HG03175 (cell line): ENCODE measurements around the gene TMEM98.
"Not testable (repeated sequence)": the region's sequence is repeated elsewhere in the genome, so short reads cannot be mapped to it uniquely, and the experiment has no call there.

Experiments
- ATAC-seq: cut with Tn5 transposase; IDR thresholded peaks from one replicate; pipeline ENCODE4 v1.9.1; 2021; ENCODE audit warnings: mild to moderate bottlenecking, moderate library complexity; ENCODE audit not compliant: unreplicated experiment

TMEM98 gene, protein sequence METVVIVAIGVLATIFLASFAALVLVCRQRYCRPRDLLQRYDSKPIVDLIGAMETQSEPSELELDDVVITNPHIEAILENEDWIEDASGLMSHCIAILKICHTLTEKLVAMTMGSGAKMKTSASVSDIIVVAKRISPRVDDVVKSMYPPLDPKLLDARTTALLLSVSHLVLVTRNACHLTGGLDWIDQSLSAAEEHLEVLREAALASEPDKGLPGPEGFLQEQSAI

DNA sequence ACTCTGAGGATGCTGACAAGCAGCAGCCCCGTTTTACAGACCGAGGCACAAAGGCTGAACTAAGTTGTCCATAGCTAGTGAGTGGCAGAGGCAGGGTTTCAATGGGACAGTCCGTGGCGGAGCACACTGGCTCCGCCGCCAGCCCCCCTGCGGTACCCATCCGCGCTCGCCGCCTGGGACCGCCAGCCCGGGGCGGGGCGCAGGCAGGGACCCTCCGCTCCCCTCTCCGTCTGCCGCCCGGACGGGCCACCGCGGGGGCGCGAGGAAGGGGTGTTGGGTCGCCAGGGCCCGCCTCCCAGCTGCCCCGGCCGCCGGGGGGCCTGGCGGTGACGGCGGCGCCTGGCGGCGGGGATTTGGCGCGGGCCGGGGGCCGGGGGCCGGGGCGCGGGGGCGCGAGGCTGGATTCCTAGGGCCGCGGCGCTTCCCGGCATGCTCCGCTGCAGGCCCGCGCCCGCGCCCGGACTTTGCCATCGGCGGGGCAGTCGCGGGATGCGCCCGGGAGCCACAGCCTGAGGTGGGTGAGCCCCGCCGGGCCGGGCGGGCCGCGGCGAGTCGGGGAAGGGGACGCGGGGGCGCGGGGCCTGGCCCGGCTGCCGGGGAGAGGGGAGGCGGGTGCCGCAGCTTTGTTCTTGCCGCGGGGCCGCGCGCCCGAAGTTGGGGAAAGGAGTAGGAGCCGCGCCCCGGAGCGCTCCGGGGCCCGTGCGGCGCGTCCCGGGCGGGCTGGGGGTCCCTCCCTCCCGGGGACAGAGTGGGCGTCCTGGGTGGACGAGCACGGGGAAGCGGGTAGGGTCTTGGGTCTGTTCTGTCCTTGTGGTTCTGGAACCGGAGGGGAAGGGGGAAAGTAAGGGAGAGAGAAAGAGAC is at the start of gene TMEM98:
TSS of gene TMEM98 (plus strand) at position 430 of the 862 bp plus-strand sequence. CDS start 3,376 bp downstream, outside the sequence.
- no peak for ATAC-seq

DNA sequence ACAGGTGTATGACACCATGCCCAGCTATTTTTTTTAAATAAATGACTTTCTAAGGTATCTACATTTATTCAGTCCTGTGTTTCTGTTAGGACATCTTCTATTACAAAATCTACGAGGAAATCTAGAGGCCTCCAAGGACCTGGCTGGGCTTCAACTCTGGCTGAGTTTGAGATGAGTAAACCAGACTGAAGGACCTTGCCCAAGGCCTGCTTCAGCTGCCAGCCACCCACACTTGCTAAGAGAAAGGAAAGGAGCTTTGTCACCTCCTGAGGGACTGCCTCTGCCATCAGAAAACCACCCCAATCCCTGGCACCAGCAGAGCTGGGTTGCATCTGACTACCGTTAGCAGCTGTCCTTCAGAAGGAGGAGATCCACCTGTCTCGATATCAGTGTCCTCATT is 49.7 kb upstream of the TMEM98 start:
- ATAC-seq = no peak

DNA sequence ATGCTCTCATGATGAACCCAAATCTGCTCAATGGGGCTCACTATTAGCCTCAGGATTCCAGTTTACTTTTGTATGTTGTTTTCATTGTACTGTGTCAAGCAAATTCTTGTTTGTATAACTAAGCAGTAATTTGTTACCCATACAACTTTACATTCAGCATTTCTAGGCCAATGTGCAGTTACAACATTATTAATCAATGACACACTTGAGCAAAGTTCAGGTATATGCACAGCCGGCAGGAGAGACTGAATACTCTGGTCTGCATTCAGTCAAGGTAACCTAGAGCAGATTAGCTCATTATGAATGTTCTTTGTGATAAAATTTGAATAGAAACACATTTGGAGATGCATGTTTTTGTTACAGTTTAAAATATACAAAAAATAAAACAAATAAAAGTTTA is 48.8 kb upstream of the TMEM98 start:
- ATAC-seq = no peak

DNA sequence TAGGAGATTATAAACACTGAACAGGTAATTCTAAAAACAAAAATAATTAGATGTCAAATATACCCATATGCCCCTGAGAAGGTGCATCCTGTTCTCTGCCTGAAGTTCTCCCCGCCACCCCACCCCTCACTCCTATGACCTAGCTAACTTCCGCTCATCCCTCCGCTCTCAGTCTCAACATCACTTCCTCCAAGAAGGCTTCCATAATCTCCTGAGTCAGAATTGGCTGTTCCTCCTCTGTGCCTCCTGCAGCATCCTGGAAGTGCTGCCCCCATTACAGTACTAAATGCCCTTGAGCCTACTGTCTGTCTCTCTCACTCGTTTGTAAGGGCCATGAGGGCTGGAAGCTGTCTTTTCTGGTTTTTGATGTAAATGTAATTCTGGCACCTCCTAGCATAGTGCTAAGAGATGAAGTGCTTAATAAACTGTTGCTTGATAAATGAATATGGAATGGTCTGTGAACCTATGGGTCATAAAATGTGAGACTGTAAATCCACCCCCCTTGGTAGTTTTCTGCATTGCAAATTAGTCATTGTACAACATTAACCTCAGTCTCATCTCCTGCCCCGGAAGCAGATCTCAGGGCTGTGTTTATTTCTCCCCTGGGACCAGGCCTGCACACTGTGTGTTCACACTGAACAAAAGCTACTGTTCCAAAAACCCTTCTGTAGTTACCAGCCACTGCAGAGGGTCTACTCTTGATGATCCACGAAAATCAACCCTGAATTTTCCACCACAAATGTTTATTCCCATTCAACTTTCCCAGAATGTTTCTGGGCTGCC is 47.1 kb upstream of the TMEM98 start:
- no peak for ATAC-seq

DNA sequence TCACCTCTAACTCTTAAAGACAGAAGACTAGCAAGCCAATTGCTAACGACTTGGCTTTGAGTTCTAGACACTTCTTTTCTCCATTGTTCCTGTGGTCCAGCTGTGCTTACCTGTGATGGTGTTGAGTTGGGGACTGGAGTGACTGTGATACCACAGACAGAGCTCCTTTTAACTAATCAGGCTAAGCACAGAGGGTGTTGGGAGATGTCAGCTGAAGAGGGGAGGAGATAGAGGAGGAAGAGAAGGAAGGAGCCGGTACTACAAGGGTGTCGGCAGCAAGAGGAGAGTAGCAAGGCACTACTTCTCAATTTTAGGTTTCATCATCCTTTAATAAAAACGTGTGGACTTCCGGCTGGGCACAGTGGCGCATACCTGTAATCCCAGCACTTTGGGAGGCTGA is 45.9 kb upstream of the TMEM98 start:
- ATAC-seq = no peak

DNA sequence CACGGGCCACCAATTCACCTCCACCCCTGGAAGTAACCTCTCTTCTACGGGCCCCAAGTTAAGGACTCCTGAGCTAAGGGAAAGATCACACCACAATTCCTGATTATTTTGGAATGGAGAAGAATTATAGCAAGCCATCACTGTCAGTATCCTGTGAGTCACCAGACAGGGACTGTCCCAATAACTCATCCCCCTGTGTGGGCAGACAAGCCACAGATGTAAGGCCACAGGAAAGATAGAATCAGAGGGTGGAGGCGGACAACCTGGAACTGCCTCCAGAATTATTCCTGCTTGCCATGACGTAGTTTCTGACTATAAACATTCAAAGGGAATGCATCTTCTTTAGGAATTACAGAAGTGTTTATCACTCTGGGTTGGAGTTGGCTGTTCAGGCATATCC is 45.2 kb upstream of the TMEM98 start:
- ATAC-seq = no peak

DNA sequence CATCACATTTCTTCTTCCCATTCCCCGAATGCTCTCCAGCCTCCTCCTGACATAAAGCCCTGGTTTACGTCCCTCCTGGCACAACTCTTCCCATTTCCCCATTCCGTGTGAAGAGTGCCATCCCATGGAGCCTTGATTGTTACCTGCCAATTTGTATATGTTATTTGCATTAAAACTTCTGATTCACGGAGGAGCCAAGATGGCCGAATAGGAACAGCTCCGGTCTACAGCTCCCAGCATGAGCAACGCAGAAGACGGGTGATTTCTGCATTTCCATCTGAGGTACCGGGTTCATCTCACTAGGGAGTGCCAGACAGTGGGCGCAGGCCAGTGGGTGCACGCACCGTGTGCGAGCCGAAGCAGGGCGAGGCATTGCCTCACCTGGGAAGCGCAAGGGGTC is 41.0 kb upstream of the TMEM98 start:
- not testable (repeated sequence) for ATAC-seq

DNA sequence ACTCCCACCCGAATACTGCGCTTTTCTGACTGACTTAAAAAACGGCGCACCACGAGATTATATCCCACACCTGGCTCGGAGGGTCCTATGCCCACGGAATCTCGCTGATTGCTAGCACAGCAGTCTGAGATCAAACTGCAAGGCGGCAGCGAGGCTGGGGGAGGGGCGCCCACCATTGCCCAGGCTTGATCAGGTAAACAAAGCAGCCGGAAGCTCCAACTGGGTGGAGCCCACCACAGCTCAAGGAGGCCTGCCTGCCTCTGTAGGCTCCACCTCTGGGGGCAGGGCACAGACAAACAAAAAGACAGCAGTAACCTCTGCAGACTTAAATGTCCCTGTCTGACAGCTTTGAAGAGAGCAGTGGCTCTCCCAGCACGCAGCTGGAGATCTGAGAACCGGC is 40.5 kb upstream of the TMEM98 start:
- ATAC-seq = not testable (repeated sequence)

DNA sequence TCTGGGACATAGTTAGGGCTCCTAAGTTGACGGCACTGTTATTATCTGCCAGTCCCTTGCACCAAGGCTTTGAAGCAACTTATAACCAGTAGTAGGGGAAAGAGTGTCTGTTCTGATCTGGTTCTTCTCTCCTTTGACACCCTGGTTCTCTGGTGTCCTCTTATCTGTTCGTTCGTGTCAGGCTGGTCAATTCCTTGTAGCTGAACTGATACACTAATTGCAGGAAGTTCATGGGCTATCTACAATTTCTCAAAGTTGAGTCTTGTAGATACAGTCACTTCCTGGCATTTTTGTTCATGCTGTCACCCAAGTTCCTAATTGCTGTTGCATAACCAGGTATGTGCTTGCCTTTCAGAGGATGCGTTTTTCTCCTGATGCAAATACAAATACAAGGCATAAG is 33.7 kb upstream of the TMEM98 start:
- no peak for ATAC-seq

DNA sequence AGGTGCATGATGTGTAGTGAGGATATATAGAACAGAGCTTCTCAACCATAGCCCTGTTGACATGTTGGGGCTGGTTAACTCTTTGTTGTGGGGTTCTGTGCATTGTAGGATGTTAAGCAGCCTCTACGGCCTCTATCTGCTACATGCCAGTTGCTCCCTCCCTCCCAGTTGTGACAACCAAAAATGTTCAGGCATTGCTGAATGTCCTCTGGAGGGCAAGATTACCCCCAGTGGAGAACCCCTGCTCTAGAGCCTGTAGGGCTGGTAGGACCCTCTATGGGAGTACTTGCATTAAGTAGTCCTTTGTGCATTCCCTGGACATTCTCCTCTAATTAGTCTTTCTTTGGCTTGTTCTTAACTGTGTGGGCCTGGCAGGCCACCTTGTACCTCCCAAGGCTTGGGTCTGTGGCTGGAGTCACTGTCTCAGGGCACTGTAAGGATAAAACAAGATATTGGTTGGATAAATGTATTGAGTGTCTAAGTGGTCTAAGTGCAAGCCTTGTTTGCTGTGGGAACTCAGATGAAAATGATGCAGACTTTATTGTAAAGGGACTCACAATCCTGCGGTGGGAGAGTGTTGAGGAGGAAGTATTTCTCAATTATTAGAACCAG is 31.2 kb upstream of the TMEM98 start:
- no peak for ATAC-seq

DNA sequence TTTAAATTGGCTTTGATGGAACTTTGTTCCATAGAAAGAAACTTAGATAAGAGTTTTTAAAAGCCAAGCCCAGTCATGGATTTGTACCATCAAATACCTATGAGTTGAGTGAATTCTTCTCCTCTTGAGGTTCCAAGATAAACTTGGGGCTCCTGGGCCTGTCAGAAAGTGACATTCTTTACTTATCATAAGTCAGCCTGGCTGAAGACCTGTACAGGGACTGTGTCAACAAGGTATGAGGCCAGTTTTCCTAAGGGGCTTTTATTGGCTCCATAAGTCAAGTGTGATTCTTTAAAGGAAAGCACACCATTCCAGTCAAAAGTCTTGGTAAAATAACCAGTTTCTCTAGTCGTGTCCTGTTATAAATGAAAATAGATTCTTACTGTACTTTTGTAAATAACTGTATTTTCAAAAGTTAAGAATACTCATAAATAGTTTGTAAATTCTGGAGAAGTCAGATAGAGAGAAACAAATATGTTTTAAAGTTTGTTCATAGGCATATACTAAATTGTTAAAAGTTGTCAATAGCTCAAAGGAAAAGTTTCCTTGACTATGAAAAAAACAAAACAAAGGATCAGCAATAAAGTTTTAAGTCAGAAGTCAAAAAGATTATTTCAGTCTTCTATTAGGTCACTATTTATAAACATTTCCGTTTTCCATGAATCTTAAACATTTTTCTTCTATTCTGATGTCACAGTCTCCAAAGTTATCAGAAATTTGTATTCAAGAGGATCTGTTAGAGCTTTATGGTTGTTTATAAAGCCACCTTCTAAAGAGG is 28.5 kb upstream of the TMEM98 start:
- ATAC-seq = no peak

DNA sequence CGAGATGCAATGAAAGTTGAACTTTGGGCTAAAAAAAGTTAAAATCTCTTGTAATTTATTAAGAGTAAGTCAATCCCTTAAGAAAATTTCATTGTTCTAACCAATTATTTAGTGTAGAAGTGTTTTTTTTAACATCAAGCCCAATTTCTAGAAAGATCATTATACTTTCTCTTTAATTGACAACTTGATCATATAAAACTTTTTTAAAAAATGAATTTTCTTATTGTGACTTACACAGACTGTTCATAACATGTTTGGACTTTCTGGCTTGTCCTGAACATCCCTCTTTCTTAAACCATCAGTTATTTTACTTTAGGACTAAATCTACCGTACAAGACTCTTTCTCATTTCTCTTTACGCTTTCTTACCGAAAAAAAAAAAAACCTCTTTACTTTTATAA is 26.2 kb upstream of the TMEM98 start:
- ATAC-seq = no peak

DNA sequence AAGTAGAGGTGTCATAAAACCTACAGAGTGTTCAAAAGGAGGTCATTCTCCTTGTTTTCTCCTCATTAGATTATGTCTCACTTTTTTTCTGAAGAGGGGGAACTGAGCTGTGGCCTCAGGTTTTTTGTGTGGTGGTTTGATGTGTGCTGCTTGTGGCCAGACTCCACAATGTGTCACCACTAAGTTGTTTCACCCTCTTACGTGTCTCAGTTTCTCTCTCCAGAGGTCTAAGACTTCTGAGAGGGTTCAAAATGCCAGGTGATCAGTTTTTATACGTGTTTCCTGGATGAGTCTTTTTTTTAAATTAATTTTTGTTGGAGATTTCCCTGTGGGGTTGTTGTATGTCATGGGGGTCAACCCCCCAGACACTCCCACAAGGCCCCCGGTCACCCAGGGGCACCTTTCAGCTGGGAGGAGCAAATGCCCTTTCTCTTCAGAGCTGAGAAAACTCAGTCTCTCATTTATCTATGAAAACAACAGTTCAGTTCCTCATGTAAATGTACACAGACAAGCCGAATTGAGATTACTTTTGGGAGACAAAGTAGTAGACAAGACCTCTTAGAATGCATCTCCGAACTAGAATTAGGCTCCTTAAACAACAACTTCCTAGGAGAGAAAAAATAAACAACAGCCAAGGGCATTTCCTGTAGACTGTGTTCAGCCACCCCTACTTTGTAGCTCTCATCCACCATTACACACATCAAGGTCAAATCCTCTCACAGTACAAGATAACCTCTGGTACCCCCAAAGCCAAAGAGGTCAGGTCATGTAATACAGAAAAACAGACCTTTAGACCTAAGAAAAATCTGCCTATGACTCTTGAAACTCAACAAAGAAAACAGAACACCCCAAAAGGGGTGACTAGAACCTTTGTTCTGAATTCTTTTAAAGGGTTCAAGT is 23.9 kb upstream of the TMEM98 start:
- no peak for ATAC-seq

DNA sequence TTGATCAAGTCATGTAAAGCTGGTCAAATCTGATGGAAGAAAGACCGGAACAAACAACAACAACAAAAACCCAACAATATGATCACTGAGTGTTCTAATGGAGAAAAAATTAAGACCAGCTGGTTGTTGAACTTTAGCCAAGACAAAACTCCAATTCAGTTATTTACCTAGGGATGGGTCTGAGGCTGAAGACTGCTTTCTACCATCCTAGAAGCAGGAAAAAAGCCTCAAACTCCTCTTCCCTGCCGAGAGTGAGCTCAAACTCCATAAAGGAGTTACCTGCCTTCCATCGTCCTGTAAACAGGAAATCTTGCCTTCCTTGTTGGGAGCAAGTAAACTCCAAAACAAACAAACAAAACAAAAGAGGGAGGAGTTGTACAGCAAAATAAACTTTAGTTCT is 23.1 kb upstream of the TMEM98 start:
- no peak for ATAC-seq

DNA sequence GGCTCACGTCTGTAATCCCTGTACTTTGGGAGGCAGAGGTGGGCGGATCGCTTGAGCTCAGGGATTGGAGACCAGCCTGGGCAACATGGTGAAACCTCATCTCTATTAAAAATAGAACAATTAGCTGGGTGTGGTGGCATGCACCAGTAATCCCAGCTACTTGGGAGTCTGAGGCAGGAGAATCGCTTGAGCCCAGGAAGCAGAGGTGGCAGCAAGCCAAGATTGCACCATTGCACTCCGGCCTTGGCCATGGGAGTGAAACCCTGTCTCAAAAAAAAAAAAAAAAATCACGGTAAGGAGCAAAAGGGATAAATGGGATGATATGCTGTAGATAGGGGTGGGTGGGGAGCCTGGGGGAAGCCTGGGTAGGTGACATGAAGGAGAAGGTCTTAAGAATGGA is 20.4 kb upstream of the TMEM98 start:
- no peak for ATAC-seq

DNA sequence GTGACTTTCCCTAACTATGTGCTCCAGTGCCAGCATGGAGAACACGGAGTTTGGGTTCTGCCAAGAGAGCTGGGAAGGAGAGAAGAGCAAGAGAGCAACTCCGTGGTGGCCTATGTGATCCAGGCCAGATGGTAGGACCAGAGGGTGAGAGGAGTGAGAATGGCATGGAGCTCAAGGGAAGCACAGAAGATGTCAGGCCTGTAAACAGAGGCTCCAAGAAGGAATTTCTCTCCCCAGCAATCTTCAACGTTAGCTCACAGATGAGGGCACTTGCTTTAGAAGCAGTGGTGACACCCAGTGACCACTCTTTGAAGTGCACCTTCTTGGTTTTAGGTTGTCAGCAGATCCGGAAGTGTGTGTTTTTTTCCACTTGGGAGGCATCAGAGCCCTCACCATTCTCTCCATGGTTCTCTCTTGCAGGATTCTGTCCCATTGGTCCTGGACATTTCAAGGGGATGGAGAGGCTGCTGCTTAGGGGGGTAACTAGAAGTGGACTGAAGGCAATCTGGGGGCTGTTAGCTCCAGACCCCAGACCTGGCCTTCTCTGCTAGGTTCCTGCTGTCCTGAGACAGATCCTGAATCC is 18.1 kb upstream of the TMEM98 start:
- ATAC-seq = peak; percentile 81

DNA sequence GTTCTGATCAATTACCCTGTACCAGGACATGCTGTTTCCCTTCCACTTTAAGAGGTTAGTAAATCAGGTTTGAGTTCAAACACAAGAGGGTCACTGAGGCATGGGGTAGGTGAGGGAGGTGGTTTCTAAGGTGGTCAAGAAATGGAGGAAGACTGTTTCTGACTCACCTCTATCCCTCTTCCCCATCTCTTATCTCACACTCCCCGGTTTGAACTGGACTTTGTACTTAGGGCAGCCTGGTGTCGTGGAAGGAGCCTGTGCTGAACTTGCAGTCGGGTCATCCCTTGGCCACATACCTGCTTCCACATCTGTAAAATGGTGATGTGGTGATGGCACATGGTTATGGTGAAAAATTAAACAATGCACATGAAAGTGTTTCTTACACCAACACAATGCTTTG is 17.2 kb upstream of the TMEM98 start:
- ATAC-seq = no peak

DNA sequence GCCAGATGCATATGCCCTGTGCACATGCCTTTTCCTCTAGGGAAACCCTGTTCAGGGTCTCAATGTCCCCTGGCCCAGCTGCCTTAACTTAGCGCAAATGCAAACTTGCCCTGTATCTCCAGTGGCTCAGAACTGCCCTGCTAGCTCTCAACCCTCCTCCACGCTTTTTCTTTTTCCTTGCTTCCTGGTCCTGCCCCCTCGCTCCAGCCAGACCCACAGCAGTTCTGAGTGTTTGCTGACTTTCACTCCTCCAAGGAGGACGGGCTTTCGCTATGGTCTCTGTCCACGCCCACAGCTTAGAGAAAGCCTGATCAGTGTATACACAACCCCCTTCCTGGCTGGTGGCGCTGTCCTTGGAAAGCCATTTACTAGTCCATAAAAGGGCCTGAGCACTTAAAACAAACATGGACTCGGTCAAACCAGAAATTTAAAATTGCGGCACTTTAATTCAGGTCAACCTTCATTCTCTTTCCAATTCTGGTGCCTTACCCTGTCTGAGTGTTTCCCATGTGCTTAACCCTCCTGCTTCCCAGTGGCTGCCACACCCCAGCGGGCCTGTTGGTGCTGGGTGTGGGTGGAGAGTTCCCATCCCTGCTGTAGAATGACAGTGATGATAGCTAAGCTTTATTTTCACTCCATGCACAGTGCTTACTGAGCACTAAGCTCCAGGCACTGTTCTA is 15.6 kb upstream of the TMEM98 start:
- no peak for ATAC-seq

DNA sequence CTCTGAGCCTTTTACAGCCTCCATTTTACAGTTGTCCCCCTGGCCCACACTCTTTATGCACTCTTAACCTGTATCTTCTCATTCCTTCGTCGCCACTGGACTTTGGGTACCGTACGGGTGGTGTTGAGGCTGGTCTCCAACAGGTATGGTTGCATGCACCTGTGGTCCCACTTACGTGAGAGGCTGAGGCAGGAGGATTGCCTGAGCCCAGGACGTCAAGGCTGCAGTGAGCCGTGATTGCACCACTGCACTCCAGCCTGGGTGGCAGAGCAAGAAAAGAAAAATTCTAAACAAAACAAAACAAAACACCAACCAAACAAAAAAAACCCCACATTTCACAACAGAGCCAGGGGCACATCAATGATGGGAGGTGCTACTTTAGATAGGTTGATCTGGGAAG is 14.4 kb upstream of the TMEM98 start:
- ATAC-seq = no peak
